GM12892 (cell line): ENCODE results near the gene TAF13.

Experiments
- POLR2A ChIP-seq: IDR thresholded peaks from 2 replicates; pipeline ENCODE4 v1.6.1; 2011; ENCODE audit warnings: low read depth, low read length, control low read depth
- POLR2AphosphoS5 ChIP-seq: IDR thresholded peaks from 2 replicates; pipeline ENCODE4 v1.6.1; 2011; ENCODE audit warnings: low read depth, low read length, control low read depth
- TAF1 ChIP-seq: IDR thresholded peaks from 2 replicates; pipeline ENCODE4 v1.6.1; 2011; ENCODE audit warnings: low read depth, mild to moderate bottlenecking, control low read depth, low read length, borderline replicate concordance

DNA sequence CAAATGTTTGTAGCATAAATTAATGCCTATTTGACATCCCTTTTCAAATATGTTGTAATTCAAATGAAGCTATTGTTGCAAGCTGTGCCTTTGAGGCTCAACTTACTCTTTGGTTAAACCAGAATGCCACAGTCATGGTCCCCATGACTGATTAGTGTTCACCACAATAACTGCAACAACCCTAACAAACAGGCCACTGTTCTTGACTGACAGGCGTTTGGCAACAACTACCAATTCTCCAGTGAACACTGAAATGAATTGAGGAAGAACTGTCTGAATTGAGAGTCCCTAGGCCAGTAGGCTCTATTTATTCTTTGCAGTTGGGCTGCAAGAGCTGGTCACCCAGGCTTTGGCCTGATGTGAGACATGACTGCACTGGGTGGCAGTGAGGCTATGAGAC is 8.1 kb upstream of the TAF13 start:
- no peak for TF ChIP-seq POLR2A
- no peak for TF ChIP-seq POLR2AphosphoS5
- no peak for TF ChIP-seq TAF1
